HepG2 (cell line): ENCODE data around the gene CD46. TPM values are rescaled to one million over a fixed set of nuclear protein-coding genes. Genes with fewer than 3 reads are reported as not detected.

Source experiments
- ASH2L ChIP-seq: fragments of 300-600, 200-600 bp; sonication (generic); IDR thresholded peaks from 2 replicates; pipeline ENCODE4 v1.7.0; 2017; ENCODE audit warnings: low read depth, mild to moderate bottlenecking, moderate library complexity, mixed read lengths, low read length; ENCODE audit not compliant: insufficient read length
- FIP1L1 ChIP-seq: fragments of 200-400 bp; formaldehyde crosslinking; IDR thresholded peaks from 2 replicates; pipeline ENCODE4 v1.6.1; 2018; ENCODE audit warnings: low read depth, mild to moderate bottlenecking, low read length, moderate library complexity, borderline replicate concordance; ENCODE audit not compliant: insufficient read depth
- FOXK1 ChIP-seq: sonication (generic); formaldehyde crosslinking; IDR thresholded peaks from 2 replicates; pipeline ENCODE4 v1.4.0; 2020; ENCODE audit warnings: low read depth, missing genetic modification reagents, borderline replicate concordance
- HNRNPLL ChIP-seq: fragments of 200-400 bp; formaldehyde crosslinking; IDR thresholded peaks from 2 replicates; pipeline ENCODE4 v1.6.1; 2017; ENCODE audit warnings: mild to moderate bottlenecking, low read depth, low read length; ENCODE audit not compliant: poor library complexity, severe bottlenecking
- KMT2A ChIP-seq: sonication (generic); formaldehyde crosslinking; IDR thresholded peaks from 2 replicates; pipeline ENCODE4 v1.4.0; 2020; ENCODE audit warnings: missing genetic modification reagents
- KMT2B ChIP-seq: IDR thresholded peaks from 2 replicates; pipeline ENCODE4 v1.6.1; 2016; ENCODE audit warnings: missing genetic modification reagents, missing compliant biosample characterization
- MIER2 ChIP-seq: IDR thresholded peaks from 2 replicates; pipeline ENCODE4 v1.6.1; 2016; ENCODE audit warnings: missing biosample characterization, missing genetic modification reagents
- MXD4 ChIP-seq: IDR thresholded peaks from 2 replicates; pipeline ENCODE4 v1.6.1; 2016; ENCODE audit warnings: mild to moderate bottlenecking, missing biosample characterization, missing genetic modification reagents
- RFXAP ChIP-seq: sonication (generic); formaldehyde crosslinking; IDR thresholded peaks from 2 replicates; pipeline ENCODE4 v1.4.0; 2020; ENCODE audit warnings: missing genetic modification reagents, borderline replicate concordance
- SKIL ChIP-seq: sonication (generic); formaldehyde crosslinking; IDR thresholded peaks from 2 replicates; pipeline ENCODE4 v1.8.0; 2022; ENCODE audit warnings: missing genetic modification reagents, mild to moderate bottlenecking, moderate library complexity, borderline replicate concordance
- TBX3 ChIP-seq: fragments of 450-650 bp; IDR thresholded peaks from 2 replicates; pipeline ENCODE4 v1.6.1; 2017; ENCODE audit warnings: antibody characterized with exemption, mild to moderate bottlenecking, inconsistent platforms, borderline replicate concordance
- ZNF224 ChIP-seq: sonication (generic); formaldehyde crosslinking; IDR thresholded peaks from 2 replicates; pipeline ENCODE4 v1.5.0; 2020; ENCODE audit warnings: mild to moderate bottlenecking, missing genetic modification reagents
- ZNF383 ChIP-seq: sonication (generic); formaldehyde crosslinking; IDR thresholded peaks from 2 replicates; pipeline ENCODE4 v1.4.0; 2020; ENCODE audit warnings: missing genetic modification reagents, mild to moderate bottlenecking, borderline replicate concordance
- ZNF576 ChIP-seq: sonication (generic); formaldehyde crosslinking; IDR thresholded peaks from 2 replicates; pipeline ENCODE4 v1.4.0; 2020; ENCODE audit warnings: mild to moderate bottlenecking, missing genetic modification reagents
- ZNF605 ChIP-seq: sonication (generic); formaldehyde crosslinking; IDR thresholded peaks from 2 replicates; pipeline ENCODE4 v1.8.0; 2022; ENCODE audit warnings: mild to moderate bottlenecking, missing genetic modification reagents
- ZNF672 ChIP-seq: sonication (generic); formaldehyde crosslinking; IDR thresholded peaks from 2 replicates; pipeline ENCODE4 v1.8.1; 2022; ENCODE audit warnings: missing genetic modification reagents
- ZNF740 ChIP-seq: sonication (generic); formaldehyde crosslinking; IDR thresholded peaks from 2 replicates; pipeline ENCODE4 v1.4.0; 2020; ENCODE audit warnings: missing genetic modification reagents
- polyA plus RNA-seq, 8 experiments: library from polyadenylated mRNA; depleted of rRNA in 3 of 8; stranded (reverse) in 7 of 8; unstranded in 1 of 8; fragments of >200 nt; fragmentation: Illumina TruSeq in 4 of 8; extraction: Trizol in 4 of 8; gene quantifications; 2 replicates each; pipeline versions ENCODE4 v1.2.1 to v1.2.3, GENCODE V29; 2011 to 2016; ENCODE audit warnings: low read depth in 4 of 8, missing spikeins in 1 of 8, mixed read lengths in 1 of 8; ENCODE audit not compliant: insufficient read depth in 1 of 8
- total RNA-seq, 5 experiments: library from RNA; depleted of rRNA; stranded (reverse); fragments of >200 nt; fragmentation: Illumina TruSeq; extraction: Trizol; gene quantifications; 2 replicates each; pipeline ENCODE4 v1.2.3, GENCODE V29; 2016; ENCODE audit warnings: low read depth in 1 of 5
- TF ChIP-seq, protein P1 (sequence below): sonication (generic); formaldehyde crosslinking; IDR thresholded peaks from 2 replicates; pipeline ENCODE4 v1.8.0; 2022; ENCODE audit warnings: mild to moderate bottlenecking, missing genetic modification reagents, moderate library complexity
- TF ChIP-seq, protein P2 (sequence below): sonication (generic); formaldehyde crosslinking; IDR thresholded peaks from 2 replicates; pipeline ENCODE4 v1.4.0; 2020; ENCODE audit warnings: mild to moderate bottlenecking, missing genetic modification reagents
- TF ChIP-seq, protein P3 (sequence below): sonication (generic); formaldehyde crosslinking; conservative IDR thresholded peaks from 2 replicates; pipeline ENCODE4 v1.8.1; 2023; ENCODE audit warnings: missing genetic modification reagents

The CD46 gene
- total and polyA plus RNA-seq, 2 of the 13 experiments (the other 11 are each of a cell fraction or from before 2014, with no cell fraction given): 130 to 277 TPM

DNA sequence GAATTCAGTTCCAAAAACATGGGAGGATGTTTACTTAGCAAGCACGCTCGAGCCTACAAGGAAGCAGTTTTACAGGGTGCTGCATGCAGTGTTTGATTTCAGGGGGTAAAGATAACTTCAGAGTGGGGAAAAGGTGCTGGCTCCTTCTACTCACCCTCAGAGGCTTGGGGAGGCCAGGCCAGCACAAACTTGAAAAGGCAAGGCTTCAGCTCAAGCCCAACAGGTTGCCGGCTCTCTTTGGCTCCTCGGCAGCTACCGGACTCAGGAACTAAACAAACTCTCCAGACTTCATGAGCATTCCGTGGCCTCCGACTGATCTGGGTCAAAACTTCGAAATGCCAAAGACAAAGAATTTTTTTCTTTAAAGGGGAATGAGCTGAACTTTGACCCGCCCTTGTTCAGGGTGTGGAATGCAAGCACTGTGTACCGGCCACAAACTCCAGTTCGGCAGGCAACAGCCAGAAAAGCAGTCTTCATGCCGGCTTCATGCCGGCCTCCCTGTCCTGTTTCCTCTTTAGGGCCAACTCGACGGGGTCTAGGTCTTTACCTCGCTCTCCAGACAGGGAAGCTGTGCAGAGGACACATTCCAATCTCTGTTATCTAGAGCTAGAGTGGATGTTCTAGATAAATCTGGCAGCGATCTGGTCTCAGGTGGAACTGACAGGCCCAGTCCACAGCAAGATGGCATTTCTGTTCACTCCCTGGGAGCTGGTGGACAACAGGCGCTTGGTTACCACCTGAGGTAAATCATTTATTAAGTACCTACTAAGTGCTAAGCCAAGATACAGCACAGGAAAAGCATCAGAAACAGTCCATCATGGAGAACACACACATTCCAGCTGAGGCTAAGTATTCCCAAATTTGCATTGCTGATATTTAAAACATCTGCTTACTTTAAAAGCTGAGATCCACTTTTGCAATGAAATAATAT, 75.0 kb downstream of the CD46 start (continued):
- TF ChIP-seq KMT2B (no peak), FOXK1 (CRISPR knock-in tag) (no peak), RFXAP (CRISPR knock-in tag) (no peak), FIP1L1 (no peak), KMT2A (CRISPR knock-in tag) (no peak), TBX3 (no peak), ASH2L (peak; percentile 79), ZNF740 (no peak), ZNF383 (CRISPR knock-in tag) (no peak), ZNF576 (CRISPR knock-in tag) (no peak), ZNF605 (CRISPR knock-in tag) (no peak), HNRNPLL (no peak), MIER2 (no peak; the same call in 1 of the 2 replicates), ZNF672 (no peak), MXD4 (CRISPR knock-in tag) (no peak; the same call in 1 of the 2 replicates), SKIL (CRISPR knock-in tag) (no peak), ZNF224 (CRISPR knock-in tag) (no peak)
- TF ChIP-seq, protein P1, sequence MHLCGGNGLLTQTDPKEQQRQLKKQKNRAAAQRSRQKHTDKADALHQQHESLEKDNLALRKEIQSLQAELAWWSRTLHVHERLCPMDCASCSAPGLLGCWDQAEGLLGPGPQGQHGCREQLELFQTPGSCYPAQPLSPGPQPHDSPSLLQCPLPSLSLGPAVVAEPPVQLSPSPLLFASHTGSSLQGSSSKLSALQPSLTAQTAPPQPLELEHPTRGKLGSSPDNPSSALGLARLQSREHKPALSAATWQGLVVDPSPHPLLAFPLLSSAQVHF: no peak
- TF ChIP-seq, protein P2, sequence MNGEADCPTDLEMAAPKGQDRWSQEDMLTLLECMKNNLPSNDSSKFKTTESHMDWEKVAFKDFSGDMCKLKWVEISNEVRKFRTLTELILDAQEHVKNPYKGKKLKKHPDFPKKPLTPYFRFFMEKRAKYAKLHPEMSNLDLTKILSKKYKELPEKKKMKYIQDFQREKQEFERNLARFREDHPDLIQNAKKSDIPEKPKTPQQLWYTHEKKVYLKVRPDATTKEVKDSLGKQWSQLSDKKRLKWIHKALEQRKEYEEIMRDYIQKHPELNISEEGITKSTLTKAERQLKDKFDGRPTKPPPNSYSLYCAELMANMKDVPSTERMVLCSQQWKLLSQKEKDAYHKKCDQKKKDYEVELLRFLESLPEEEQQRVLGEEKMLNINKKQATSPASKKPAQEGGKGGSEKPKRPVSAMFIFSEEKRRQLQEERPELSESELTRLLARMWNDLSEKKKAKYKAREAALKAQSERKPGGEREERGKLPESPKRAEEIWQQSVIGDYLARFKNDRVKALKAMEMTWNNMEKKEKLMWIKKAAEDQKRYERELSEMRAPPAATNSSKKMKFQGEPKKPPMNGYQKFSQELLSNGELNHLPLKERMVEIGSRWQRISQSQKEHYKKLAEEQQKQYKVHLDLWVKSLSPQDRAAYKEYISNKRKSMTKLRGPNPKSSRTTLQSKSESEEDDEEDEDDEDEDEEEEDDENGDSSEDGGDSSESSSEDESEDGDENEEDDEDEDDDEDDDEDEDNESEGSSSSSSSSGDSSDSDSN (CRISPR knock-in tag): peak; percentile 60; the same call in 1 of the 2 replicates
- TF ChIP-seq, protein P3, sequence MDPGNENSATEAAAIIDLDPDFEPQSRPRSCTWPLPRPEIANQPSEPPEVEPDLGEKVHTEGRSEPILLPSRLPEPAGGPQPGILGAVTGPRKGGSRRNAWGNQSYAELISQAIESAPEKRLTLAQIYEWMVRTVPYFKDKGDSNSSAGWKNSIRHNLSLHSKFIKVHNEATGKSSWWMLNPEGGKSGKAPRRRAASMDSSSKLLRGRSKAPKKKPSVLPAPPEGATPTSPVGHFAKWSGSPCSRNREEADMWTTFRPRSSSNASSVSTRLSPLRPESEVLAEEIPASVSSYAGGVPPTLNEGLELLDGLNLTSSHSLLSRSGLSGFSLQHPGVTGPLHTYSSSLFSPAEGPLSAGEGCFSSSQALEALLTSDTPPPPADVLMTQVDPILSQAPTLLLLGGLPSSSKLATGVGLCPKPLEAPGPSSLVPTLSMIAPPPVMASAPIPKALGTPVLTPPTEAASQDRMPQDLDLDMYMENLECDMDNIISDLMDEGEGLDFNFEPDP: no peak
